Left lung (tissue), 10 donors: Measurements from ENCODE around the gene PTRHD1. TPM values are rescaled to one million over a fixed set of nuclear protein-coding genes. Genes with fewer than 3 reads are reported as not detected.

Experiments used
- ATAC-seq: fragments of 200-7000 bp; cut with Tn5 transposase; one replicate; pipeline ENCODE4 v1.9.1; 2020; ENCODE audit warnings: moderate library complexity
- DNase-seq, 4 donors: peaks; one replicate each; pipeline ENCODE4 v3.0.0-alpha.2; 2013 to 2020
- H3K27ac ChIP-seq, 2 donors: fragments of 200-600 bp; sonication (generic) in 1 of 2; one replicate each; pipeline versions ENCODE4 v1.5.0 to v1.8.0; 2020 to 2021
- H3K27me3 ChIP-seq, 2 donors: fragments of 200-600 bp; sonication (generic) in 1 of 2; one replicate each; pipeline versions ENCODE4 v1.5.0 to v1.8.0; 2020 to 2021
- H3K36me3 ChIP-seq, 2 donors: fragments of 200-600 bp; sonication (generic) in 1 of 2; one replicate each; pipeline versions ENCODE4 v1.5.0 to v1.8.0; 2020 to 2021
- H3K4me1 ChIP-seq, 2 donors: fragments of 200-600 bp; one replicate each; pipeline ENCODE4 v1.8.0; 2021
- H3K4me3 ChIP-seq, 2 donors: fragments of 200-600 bp; sonication (generic) in 1 of 2; one replicate each; pipeline versions ENCODE4 v1.5.0 to v1.8.0; 2020 to 2021; ENCODE audit warnings: mild to moderate bottlenecking in 1 of 2
- H3K9me3 ChIP-seq, 2 donors: fragments of 200-600 bp; sonication (generic) in 1 of 2; one replicate each; pipeline versions ENCODE4 v1.5.0 to v1.8.0; 2020 to 2021
- CTCF ChIP-seq, 2 donors: fragments of 200-600 bp; sonication (generic) in 1 of 2; IDR thresholded peaks; one replicate each; pipeline versions ENCODE4 v1.5.0 to v1.8.0; 2021; ENCODE audit warnings: antibody characterized with exemption in 2 of 2
- intact Hi-C, 2 donors: fragments of 100-400 bp; cut with DNase I; formaldehyde crosslinking; loops; one replicate each; pipeline versions ENCODE4 v1.11.2 to v1.14.2; 2022
- polyA plus RNA-seq, 6 donors: library from polyadenylated mRNA; unstranded; fragments of 120-200 nt; gene quantifications; one replicate each; pipeline ENCODE4 v1.2.1, GENCODE V29; 2013; ENCODE audit not compliant: insufficient read length in 6 of 6
- total RNA-seq, 2 donors: library from RNA; stranded (reverse); fragmentation: NEBNext Ultra II Directional; extraction: Animal tissue kit (Norgen Biotek cat#: 25700); gene quantifications; one replicate each; pipeline ENCODE4 v1.2.1, GENCODE V29; 2021
- donor health status: DM: no; HTN: yes; CAD: no.
- donor health status: DM: no; HTN: no; CAD: no.

PTRHD1 gene
- total and polyA plus RNA-seq, 8 donors = 31.3 to 62.6 (median 49.8) TPM

DNA sequence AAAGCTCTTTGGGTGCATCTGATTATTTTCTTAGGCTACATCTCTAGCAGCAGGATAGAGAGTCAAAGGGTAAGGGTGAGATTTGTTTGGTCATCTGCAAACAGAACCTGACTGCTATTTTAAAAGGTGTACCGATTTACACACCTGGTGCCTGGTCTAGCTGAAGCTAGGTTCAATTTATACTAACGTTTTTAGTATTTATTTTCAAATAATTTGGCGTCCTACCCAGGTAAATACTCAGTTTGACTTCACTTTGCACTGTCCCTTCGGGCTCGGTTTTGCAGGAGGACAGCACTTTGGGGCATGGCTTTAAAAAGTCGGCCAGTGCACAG, 683 bp downstream of the PTRHD1 start:
- Histone ChIP-seq H3K27ac (peak overlapping the region; percentile 99), H3K27me3 (no peaks in the 10 kb centered on the region), H3K9me3 (no peaks in the 10 kb centered on the region), H3K4me3 (peak overlapping the region; percentile 76 to 80), H3K36me3 (peaks cover 0 to 12% of the 10 kb centered on the region in 2 donors), H3K4me1 (peaks cover 6 to 33% of the 10 kb centered on the region in 2 donors)
- intact Hi-C loops = no loop called here
- DNase-seq (no peak), ATAC-seq (no peak)
- TF ChIP-seq CTCF (IDR thresholded peaks at IDR 0.05) = no peak

GRCh38 chr2:24791452-24791851, 1.7 kb downstream of the PTRHD1 start:
- Histone ChIP-seq H3K9me3 (no peaks in the 10 kb centered on the region), H3K36me3 (peaks cover 0 to 12% of the 10 kb centered on the region in 2 donors), H3K27ac (peak overlapping the region in 1 of 2 donors; percentile 99), H3K4me1 (peaks cover 6 to 33% of the 10 kb centered on the region in 2 donors), H3K4me3 (no peak overlapping the region), H3K27me3 (no peaks in the 10 kb centered on the region)
- DNase-seq = no peak
- TF ChIP-seq CTCF (IDR thresholded peaks at IDR 0.05) = no peak
- intact Hi-C loops = no loop called here
- no peak for ATAC-seq

DNA sequence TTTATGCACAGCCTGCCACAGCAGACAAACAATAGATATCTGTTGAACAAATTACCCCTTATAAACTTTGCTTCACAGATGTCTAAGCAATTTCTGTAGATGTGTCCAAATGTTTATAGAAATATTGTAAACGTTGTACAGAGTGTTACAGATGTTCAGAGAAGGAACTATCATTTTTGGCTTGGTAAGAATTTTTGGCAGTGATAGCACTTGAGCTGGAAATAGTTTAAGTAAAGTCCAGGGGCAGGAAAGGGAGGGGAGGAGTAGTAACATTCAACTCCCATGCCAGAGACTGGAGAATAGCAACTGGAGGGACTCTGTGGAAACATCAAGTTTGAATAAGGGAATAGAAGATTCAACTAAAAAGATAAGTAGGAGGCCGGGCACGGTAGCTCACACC, 4.4 kb downstream of the PTRHD1 start:
- H3K4me1 ChIP-seq = peaks cover 6 to 26% of the 10 kb centered on the region in 2 donors
- H3K4me3 ChIP-seq = no peak overlapping the region
- ATAC-seq = no peak
- peaks cover 0 to 12% of the 10 kb centered on the region in 2 donors for H3K36me3 ChIP-seq
- H3K9me3 ChIP-seq = no peaks in the 10 kb centered on the region
- no peaks in the 10 kb centered on the region for H3K27me3 ChIP-seq
- TF ChIP-seq CTCF (IDR thresholded peaks at IDR 0.05) = no peak
- no peak for DNase-seq
- intact Hi-C loops = no loop called here
- no peak overlapping the region for H3K27ac ChIP-seq

DNA sequence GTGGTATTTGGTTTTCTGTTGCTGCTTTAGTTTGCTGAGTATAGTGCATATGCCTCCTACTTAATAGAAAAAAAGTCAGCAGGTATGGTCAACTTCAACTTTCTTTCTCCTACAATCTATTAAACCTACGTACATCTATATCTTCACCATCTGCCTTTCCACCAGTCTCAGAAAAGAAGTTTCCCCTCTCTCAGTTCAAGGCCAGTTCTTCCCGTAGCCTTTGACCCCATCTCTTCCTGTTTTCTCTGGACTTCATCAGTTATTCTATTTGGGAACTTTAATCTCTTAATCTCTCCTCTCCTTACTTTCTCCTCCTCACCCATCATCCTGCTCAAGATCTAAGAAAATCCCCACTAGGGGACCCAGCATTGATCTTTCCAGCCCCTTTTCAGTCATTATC, 5.7 kb downstream of the PTRHD1 start:
- DNase-seq = no peak
- H3K36me3 ChIP-seq = peaks cover 0 to 12% of the 10 kb centered on the region in 2 donors

DNA sequence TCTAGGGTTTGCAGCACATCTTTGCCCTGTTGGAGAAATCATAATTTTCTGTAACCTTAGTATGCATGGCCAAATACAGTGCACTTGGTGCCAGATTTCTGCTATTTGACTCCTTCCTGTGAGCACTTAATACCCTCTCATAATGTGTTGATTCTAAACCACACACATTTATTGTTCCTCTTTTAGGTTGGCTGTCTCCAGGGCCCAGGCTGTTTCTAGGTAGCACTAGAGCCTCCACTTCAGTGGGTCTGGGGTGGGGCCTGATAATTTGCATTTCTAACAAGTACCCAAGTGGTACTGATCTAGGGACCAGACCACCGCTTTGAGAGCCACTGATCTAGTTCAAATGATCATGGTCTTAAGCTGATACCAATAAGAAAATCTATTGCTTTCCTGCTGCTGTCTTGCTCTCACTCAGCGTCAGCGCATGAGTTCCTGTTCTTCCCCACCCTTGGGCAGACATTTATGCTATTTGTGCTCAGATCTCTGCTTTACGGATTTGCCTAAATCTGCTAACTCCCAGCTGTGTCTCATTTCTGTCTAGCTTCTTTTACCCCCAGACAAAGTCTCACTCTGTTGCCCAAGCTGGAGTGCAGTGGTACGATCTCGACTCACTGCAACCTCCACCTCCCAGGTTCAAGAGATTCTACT, 7.4 kb downstream of the PTRHD1 start:
- Histone ChIP-seq H3K27ac (peak overlapping the region; percentile 45 to 76), H3K4me3 (no peak overlapping the region), H3K27me3 (no peaks in the 10 kb centered on the region), H3K4me1 (peaks cover 0 to 8% of the 10 kb centered on the region in 2 donors), H3K9me3 (no peaks in the 10 kb centered on the region), H3K36me3 (peaks cover 0 to 12% of the 10 kb centered on the region in 2 donors)
- TF ChIP-seq CTCF (IDR thresholded peaks at IDR 0.05) = no peak
- intact Hi-C loops = no loop called here
- ATAC-seq = peak; percentile 95
- peak in 2 of 4 donors; percentile 58 to 66 for DNase-seq

More for the DNA sequence above, 5.7 kb downstream of the PTRHD1 start:
- TF ChIP-seq CTCF (IDR thresholded peaks at IDR 0.05) = no peak
- Histone ChIP-seq H3K4me1 (peaks cover 6 to 23% of the 10 kb centered on the region in 2 donors), H3K9me3 (no peaks in the 10 kb centered on the region), H3K4me3 (no peak overlapping the region), H3K27me3 (no peaks in the 10 kb centered on the region), H3K27ac (no peak overlapping the region)
- intact Hi-C loops = no loop called here
- no peak for ATAC-seq
